ENCODE results near the gene C22orf15.

Gene C22orf15

GRCh38 chr22:23790819-23791737, 28.3 kb downstream of the C22orf15 start:
- no peak for DNase-seq

- no peak for DNase-seq
These were observed 29.2 kb downstream of the C22orf15 start for GRCh38 chr22:23791738-23792645.

- DNase-seq, result no peak
These were observed 30.5 kb downstream of the C22orf15 start for GRCh38 chr22:23793326-23793725.

GRCh38 chr22:23796461-23796860, 33.7 kb downstream of the C22orf15 start:
- DNase-seq, result no peak

GRCh38 chr22:23800297-23801237, 37.8 kb downstream of the C22orf15 start:
- no peak for DNase-seq

GRCh38 chr22:23801238-23801821, 38.5 kb downstream of the C22orf15 start:
- DNase-seq, result no peak

GRCh38 chr22:23801886-23802377, 39.1 kb downstream of the C22orf15 start:
- DNase-seq, result no peak

GRCh38 chr22:23803001-23803819, 40.4 kb downstream of the C22orf15 start:
- DNase-seq, result no peak

- DNase-seq, result no peak
These were observed 42.0 kb downstream of the C22orf15 start for GRCh38 chr22:23804781-23805291.

- DNase-seq, result no peak
These were observed 44.0 kb downstream of the C22orf15 start for GRCh38 chr22:23806837-23807236.

GRCh38 chr22:23812378-23812777, 49.6 kb downstream of the C22orf15 start:
- DNase-seq, result no peak
